Kidney capillary endothelial cell (primary cell): Measurements from ENCODE around the gene PBRM1.

Experiments used
- DNase-seq: peaks from one replicate; pipeline ENCODE4 v3.0.0-alpha.2; 2018; ENCODE audit warnings: low spot score

Gene PBRM1

DNA sequence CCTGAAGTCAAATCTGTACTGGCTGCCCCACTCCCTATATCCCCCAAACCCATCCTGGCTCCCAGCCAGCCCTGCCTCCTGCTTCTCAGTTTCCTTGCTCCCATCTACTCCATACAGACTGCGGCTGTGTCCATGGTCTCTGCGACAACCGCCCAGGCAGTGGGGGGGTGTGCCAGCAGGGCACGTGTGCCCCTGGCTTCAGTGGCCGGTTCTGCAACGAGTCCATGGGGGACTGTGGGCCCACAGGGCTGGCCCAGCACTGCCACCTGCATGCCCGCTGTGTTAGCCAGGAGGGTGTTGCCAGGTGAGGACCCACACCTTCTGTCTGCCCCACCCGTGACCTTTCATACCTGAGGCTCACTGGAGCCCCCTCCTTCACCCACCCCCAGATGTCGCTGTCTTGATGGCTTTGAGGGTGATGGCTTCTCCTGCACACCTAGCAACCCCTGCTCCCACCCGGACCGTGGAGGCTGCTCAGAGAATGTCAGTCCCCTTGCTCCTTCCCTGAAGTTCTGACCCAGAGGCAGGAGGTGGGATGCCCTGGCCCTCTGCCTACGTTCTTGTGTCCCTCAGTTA, 175.9 kb downstream of the PBRM1 start:
- no peak for DNase-seq

DNA sequence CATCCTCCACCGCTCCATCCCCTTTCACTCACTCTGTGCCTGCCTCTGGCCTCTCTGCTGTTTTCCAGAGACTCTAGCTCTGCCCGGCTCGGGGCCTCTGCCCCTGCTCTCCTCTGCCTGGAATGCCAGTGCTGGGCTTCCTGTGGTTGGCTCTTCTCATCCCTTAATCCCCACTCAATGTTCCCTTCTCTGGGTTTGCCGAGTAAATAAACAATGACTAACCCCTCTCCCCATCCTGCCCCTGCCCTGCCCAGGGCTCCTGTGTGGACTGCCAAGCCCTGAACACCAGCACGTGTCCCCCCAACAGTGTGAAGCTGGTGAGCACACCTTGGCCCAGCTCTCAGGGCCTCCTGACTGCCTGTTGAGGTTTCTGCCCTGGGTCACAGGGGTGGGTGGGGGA, 178.4 kb downstream of the PBRM1 start:
- no peak for DNase-seq

- no peak for DNase-seq
These were observed 179.3 kb downstream of the PBRM1 start for GRCh38 chr3:52506266-52506966.

GRCh38 chr3:52504977-52505376, 180.7 kb downstream of the PBRM1 start:
- no peak for DNase-seq

- no peak for DNase-seq
These were observed 181.8 kb downstream of the PBRM1 start for GRCh38 chr3:52503788-52504424.

GRCh38 chr3:52502808-52503350, 182.8 kb downstream of the PBRM1 start:
- no peak for DNase-seq

GRCh38 chr3:52502001-52502400, 183.7 kb downstream of the PBRM1 start:
- no peak for DNase-seq

GRCh38 chr3:52501046-52501445, 184.7 kb downstream of the PBRM1 start:
- DNase-seq = no peak

GRCh38 chr3:52498137-52499054, 187.3 kb downstream of the PBRM1 start:
- no peak for DNase-seq

DNA sequence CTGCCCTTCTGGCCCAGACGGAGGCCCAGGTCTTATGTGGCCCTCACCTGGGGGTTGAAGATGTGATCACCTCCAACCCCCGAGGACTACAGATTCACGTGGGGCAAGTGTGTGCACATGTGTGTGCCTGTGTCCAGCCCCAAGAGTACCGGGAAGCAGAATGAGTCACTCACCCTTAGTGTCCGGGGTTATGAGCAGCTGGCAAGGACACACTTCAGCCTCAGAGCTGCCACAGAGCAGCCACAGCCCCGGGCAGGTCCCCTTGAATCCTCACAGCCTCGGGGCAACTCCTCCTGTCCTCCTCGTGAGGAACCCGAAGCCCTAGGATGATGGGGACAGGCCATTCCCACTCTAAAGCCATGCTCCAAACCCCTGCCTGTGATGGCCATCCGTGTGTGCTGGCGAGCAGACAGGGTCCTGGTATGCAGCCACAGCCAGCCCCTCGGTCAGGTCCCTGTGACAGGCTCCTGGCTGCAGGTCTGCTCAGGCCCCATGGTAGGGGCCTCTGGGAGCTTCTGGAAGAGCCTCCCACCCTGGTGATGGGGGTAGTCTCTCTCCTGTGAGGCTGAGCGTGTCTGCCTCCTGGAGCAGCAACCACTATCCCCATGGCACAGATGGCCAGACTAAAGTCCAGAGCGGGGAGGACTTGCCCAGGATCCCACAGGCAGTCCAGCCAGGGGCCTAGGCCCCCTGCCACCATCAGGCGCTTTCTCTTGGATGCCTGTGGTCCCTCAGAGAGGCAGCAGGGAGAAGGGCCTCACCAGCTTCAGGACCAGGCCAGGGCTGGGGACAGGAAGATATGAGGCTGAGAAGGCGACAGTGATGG, 189.7 kb downstream of the PBRM1 start:
- DNase-seq = peak; percentile 72
